HG02885 (cell line): Measurements from ENCODE around the gene PURA.
"Not testable (repeated sequence)": the region's sequence is repeated elsewhere in the genome, so short reads cannot be mapped to it uniquely, and the experiment has no call there.

Experiments
- ATAC-seq: cut with Tn5 transposase; IDR thresholded peaks from one replicate; pipeline ENCODE4 v1.9.1; 2021; ENCODE audit warnings: mild to moderate bottlenecking; ENCODE audit not compliant: unreplicated experiment, poor library complexity

PURA gene

GRCh38 chr5:140154710-140155381 lies 40.9 kb downstream of the PURA start:
- ATAC-seq, result not testable (repeated sequence)

GRCh38 chr5:140157032-140157781 lies 43.3 kb downstream of the PURA start:
- ATAC-seq, result peak; percentile 98

- ATAC-seq, result no peak
These were observed 45.4 kb downstream of the PURA start for GRCh38 chr5:140159014-140159927.

GRCh38 chr5:140162275-140162674 lies 48.4 kb downstream of the PURA start:
- ATAC-seq, result no peak

- no peak for ATAC-seq
These were observed 48.9 kb downstream of the PURA start for GRCh38 chr5:140162781-140163180.

GRCh38 chr5:140165101-140165922 lies 51.4 kb downstream of the PURA start:
- no peak for ATAC-seq

- no peak for ATAC-seq
These were observed 52.0 kb downstream of the PURA start for GRCh38 chr5:140165923-140166270.

GRCh38 chr5:140166911-140167310 lies 53.0 kb downstream of the PURA start:
- no peak for ATAC-seq

- ATAC-seq, result no peak
These were observed 54.5 kb downstream of the PURA start for GRCh38 chr5:140168371-140168770.

GRCh38 chr5:140169410-140169809 lies 55.5 kb downstream of the PURA start:
- no peak for ATAC-seq

GRCh38 chr5:140172483-140172882 lies 58.6 kb downstream of the PURA start:
- ATAC-seq, result no peak

GRCh38 chr5:140174014-140174413 lies 60.1 kb downstream of the PURA start:
- ATAC-seq, result no peak

GRCh38 chr5:140174465-140175366 lies 60.8 kb downstream of the PURA start, which contains the start of gene CYSTM1:
CYSTM1 (plus strand) TSS chr5:140175188; CDS start chr5:140194466, 19,278 bp downstream.
- peak; percentile 95 for ATAC-seq
